ENCODE measurements around the gene CRCP. TPM values are rescaled to one million over a fixed set of nuclear protein-coding genes. Genes with fewer than 3 reads are reported as not detected.

The CRCP gene
- total and polyA plus RNA-seq, 2 experiments from 2014 or later: 36.1 to 43.4 TPM

DNA sequence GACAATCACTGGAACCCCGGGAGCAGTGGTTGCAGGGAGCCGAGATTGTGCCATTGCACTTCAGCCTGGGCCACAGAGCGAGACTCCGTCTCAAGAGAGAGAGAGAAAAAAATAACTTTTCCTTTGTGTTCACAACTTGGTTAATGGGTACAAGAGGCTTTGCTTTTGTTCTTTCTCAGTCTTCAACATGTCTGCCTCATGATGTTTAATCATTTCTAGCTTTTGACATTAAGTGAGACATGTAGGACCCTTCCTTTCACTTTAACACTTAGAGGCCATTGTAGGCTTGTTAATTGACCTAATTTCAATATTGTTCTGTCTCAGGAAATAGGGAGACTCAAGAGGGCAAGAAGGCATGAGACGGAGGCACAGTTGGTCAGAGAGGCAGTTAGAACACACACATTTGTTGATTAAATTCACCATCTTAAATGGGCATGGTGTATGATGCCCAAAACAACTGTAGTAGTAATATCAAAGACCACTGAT is 9.3 kb upstream of the CRCP start:
- no peak overlapping the region for H2AFZ ChIP-seq
- Mint-ChIP-seq H3K36me3 (ENCODE audit: low read depth) (0 out of 3 replicates have a peak, but pooled peaks cover 3% of the 10 kb centered on the region), H3K27me3 (ENCODE audit: insufficient read depth, low read depth, poor library complexity) (peaks cover 5% of the 10 kb centered on the region), H3K9me3 (peaks cover 6% of the 10 kb centered on the region; the same call in 2 of the 3 replicates), H3K4me3 (no peak overlapping the region), H3K27ac (no peak overlapping the region), H3K4me1 (peaks cover 4% of the 10 kb centered on the region; the same call in 2 of the 3 replicates)
- no peak for ATAC-seq
- DNase-seq (ENCODE audit: low spot score): no peak
- peaks cover 3% of the 10 kb centered on the region; the same call in 1 of the 2 replicates for H3K4me1 ChIP-seq (ENCODE audit: insufficient read depth)
- no peaks in the 10 kb centered on the region for H3K9me2 ChIP-seq (ENCODE audit: insufficient read depth)
- H4K20me1 ChIP-seq (replicated peaks; ENCODE audit: insufficient read depth): no peaks in the 10 kb centered on the region
- H3K4me3 ChIP-seq: no peak overlapping the region
- H3K27ac ChIP-seq (ENCODE audit: low read depth): no peak overlapping the region
- no peaks in the 10 kb centered on the region for H3K79me2 ChIP-seq (replicated peaks; ENCODE audit: insufficient read depth)
- H3F3A ChIP-seq (replicated peaks; ENCODE audit: low read depth): no peaks in the 10 kb centered on the region
- 0 out of 2 replicates have a peak overlapping the region, but pooled peaks have one; percentile 60 for H3K4me2 ChIP-seq
- TF ChIP-seq, protein P1, sequence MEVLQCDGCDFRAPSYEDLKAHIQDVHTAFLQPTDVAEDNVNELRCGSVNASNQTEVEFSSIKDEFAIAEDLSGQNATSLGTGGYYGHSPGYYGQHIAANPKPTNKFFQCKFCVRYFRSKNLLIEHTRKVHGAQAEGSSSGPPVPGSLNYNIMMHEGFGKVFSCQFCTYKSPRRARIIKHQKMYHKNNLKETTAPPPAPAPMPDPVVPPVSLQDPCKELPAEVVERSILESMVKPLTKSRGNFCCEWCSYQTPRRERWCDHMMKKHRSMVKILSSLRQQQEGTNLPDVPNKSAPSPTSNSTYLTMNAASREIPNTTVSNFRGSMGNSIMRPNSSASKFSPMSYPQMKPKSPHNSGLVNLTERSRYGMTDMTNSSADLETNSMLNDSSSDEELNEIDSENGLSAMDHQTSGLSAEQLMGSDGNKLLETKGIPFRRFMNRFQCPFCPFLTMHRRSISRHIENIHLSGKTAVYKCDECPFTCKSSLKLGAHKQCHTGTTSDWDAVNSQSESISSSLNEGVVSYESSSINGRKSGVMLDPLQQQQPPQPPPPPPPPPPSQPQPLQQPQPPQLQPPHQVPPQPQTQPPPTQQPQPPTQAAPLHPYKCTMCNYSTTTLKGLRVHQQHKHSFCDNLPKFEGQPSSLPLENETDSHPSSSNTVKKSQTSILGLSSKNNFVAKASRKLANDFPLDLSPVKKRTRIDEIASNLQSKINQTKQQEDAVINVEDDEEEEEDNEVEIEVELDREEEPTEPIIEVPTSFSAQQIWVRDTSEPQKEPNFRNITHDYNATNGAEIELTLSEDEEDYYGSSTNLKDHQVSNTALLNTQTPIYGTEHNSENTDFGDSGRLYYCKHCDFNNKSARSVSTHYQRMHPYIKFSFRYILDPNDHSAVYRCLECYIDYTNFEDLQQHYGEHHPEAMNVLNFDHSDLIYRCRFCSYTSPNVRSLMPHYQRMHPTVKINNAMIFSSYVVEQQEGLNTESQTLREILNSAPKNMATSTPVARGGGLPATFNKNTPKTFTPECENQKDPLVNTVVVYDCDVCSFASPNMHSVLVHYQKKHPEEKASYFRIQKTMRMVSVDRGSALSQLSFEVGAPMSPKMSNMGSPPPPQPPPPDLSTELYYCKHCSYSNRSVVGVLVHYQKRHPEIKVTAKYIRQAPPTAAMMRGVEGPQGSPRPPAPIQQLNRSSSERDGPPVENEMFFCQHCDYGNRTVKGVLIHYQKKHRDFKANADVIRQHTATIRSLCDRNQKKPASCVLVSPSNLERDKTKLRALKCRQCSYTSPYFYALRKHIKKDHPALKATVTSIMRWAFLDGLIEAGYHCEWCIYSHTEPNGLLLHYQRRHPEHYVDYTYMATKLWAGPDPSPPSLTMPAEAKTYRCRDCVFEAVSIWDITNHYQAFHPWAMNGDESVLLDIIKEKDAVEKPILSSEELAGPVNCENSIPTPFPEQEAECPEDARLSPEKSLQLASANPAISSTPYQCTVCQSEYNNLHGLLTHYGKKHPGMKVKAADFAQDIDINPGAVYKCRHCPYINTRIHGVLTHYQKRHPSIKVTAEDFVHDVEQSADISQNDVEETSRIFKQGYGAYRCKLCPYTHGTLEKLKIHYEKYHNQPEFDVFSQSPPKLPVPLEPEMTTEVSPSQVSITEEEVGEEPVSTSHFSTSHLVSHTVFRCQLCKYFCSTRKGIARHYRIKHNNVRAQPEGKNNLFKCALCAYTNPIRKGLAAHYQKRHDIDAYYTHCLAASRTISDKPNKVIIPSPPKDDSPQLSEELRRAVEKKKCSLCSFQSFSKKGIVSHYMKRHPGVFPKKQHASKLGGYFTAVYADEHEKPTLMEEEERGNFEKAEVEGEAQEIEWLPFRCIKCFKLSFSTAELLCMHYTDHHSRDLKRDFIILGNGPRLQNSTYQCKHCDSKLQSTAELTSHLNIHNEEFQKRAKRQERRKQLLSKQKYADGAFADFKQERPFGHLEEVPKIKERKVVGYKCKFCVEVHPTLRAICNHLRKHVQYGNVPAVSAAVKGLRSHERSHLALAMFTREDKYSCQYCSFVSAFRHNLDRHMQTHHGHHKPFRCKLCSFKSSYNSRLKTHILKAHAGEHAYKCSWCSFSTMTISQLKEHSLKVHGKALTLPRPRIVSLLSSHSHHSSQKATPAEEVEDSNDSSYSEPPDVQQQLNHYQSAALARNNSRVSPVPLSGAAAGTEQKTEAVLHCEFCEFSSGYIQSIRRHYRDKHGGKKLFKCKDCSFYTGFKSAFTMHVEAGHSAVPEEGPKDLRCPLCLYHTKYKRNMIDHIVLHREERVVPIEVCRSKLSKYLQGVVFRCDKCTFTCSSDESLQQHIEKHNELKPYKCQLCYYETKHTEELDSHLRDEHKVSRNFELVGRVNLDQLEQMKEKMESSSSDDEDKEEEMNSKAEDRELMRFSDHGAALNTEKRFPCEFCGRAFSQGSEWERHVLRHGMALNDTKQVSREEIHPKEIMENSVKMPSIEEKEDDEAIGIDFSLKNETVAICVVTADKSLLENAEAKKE (CRISPR knock-in tag; IDR thresholded peaks at IDR 0.05): no peak
- TF ChIP-seq JUNB (IDR thresholded peaks at IDR 0.05; ENCODE audit: unreplicated experiment) (no peak), ZNF331 (CRISPR knock-in tag; IDR thresholded peaks at IDR 0.05; ENCODE audit: low read depth) (no peak), POLR2AphosphoS5 (IDR thresholded peaks at IDR 0.05; ENCODE audit: low read depth) (no peak), ZNF114 (CRISPR knock-in tag; IDR thresholded peaks at IDR 0.05) (no peak), STAT1 (IDR thresholded peaks at IDR 0.05; ENCODE audit: unreplicated experiment) (no peak), EZH2 (IDR thresholded peaks at IDR 0.05; ENCODE audit: low read depth, unreplicated experiment) (no peak), EZH2phosphoT487 (IDR thresholded peaks at IDR 0.05; ENCODE audit: unreplicated experiment) (no peak), CREB1 (CRISPR knock-in tag; IDR thresholded peaks at IDR 0.05; ENCODE audit: low read depth) (no peak)
- TF ChIP-seq, protein P2, sequence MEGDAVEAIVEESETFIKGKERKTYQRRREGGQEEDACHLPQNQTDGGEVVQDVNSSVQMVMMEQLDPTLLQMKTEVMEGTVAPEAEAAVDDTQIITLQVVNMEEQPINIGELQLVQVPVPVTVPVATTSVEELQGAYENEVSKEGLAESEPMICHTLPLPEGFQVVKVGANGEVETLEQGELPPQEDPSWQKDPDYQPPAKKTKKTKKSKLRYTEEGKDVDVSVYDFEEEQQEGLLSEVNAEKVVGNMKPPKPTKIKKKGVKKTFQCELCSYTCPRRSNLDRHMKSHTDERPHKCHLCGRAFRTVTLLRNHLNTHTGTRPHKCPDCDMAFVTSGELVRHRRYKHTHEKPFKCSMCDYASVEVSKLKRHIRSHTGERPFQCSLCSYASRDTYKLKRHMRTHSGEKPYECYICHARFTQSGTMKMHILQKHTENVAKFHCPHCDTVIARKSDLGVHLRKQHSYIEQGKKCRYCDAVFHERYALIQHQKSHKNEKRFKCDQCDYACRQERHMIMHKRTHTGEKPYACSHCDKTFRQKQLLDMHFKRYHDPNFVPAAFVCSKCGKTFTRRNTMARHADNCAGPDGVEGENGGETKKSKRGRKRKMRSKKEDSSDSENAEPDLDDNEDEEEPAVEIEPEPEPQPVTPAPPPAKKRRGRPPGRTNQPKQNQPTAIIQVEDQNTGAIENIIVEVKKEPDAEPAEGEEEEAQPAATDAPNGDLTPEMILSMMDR (conservative IDR thresholded peaks at IDR 0.05; ENCODE audit: low read depth in 2 of 2): no peak
- TF ChIP-seq, protein P3, sequence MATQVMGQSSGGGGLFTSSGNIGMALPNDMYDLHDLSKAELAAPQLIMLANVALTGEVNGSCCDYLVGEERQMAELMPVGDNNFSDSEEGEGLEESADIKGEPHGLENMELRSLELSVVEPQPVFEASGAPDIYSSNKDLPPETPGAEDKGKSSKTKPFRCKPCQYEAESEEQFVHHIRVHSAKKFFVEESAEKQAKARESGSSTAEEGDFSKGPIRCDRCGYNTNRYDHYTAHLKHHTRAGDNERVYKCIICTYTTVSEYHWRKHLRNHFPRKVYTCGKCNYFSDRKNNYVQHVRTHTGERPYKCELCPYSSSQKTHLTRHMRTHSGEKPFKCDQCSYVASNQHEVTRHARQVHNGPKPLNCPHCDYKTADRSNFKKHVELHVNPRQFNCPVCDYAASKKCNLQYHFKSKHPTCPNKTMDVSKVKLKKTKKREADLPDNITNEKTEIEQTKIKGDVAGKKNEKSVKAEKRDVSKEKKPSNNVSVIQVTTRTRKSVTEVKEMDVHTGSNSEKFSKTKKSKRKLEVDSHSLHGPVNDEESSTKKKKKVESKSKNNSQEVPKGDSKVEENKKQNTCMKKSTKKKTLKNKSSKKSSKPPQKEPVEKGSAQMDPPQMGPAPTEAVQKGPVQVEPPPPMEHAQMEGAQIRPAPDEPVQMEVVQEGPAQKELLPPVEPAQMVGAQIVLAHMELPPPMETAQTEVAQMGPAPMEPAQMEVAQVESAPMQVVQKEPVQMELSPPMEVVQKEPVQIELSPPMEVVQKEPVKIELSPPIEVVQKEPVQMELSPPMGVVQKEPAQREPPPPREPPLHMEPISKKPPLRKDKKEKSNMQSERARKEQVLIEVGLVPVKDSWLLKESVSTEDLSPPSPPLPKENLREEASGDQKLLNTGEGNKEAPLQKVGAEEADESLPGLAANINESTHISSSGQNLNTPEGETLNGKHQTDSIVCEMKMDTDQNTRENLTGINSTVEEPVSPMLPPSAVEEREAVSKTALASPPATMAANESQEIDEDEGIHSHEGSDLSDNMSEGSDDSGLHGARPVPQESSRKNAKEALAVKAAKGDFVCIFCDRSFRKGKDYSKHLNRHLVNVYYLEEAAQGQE (IDR thresholded peaks at IDR 0.05; ENCODE audit: unreplicated experiment): no peak
- TF ChIP-seq, protein P4, sequence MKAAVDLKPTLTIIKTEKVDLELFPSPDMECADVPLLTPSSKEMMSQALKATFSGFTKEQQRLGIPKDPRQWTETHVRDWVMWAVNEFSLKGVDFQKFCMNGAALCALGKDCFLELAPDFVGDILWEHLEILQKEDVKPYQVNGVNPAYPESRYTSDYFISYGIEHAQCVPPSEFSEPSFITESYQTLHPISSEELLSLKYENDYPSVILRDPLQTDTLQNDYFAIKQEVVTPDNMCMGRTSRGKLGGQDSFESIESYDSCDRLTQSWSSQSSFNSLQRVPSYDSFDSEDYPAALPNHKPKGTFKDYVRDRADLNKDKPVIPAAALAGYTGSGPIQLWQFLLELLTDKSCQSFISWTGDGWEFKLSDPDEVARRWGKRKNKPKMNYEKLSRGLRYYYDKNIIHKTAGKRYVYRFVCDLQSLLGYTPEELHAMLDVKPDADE (IDR thresholded peaks at IDR 0.05): no peak
- H3K27me3 ChIP-seq (ENCODE audit: insufficient read depth): no peaks in the 10 kb centered on the region
- no peaks in the 10 kb centered on the region for H3K36me3 ChIP-seq (ENCODE audit: insufficient read depth)
